Astrocyte of the hippocampus (primary cell): ENCODE data around the gene TMUB1.

Experiments
- DNase-seq: peaks from one replicate; pipeline ENCODE4 v3.0.0; 2011; ENCODE audit warnings: low read depth, low spot score

The TMUB1 gene

DNA sequence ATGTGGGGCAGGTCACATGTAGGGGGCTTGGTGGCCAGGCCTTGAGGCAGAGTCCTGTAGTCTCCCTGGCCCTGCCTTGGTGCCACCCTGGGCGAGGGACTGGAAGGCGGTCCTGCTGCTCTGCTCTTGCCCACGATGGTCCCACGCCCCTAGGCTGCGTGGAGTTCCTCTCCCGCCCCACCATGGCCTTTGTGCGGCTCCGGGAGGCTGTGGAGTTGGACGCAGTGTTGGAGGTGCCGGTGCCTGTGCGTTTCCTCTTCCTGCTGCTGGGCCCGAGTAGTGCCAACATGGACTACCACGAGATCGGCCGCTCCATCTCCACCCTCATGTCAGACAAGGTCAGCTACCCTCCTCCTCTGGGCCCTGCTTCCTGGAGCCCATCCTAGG is 12.7 kb downstream of the TMUB1 start:
- DNase-seq = no peak

GRCh38 chr7:151069841-151070573 is 13.3 kb downstream of the TMUB1 start:
- no peak for DNase-seq

- peak; percentile 84 for DNase-seq
Measured at GRCh38 chr7:151068069-151068773, 15.1 kb downstream of the TMUB1 start.

- no peak for DNase-seq
Measured at GRCh38 chr7:151066273-151066974, 16.9 kb downstream of the TMUB1 start.

- no peak for DNase-seq
Measured at GRCh38 chr7:151065516-151065915, 17.8 kb downstream of the TMUB1 start.

GRCh38 chr7:151064993-151065392 is 18.3 kb downstream of the TMUB1 start:
- DNase-seq = no peak

DNA sequence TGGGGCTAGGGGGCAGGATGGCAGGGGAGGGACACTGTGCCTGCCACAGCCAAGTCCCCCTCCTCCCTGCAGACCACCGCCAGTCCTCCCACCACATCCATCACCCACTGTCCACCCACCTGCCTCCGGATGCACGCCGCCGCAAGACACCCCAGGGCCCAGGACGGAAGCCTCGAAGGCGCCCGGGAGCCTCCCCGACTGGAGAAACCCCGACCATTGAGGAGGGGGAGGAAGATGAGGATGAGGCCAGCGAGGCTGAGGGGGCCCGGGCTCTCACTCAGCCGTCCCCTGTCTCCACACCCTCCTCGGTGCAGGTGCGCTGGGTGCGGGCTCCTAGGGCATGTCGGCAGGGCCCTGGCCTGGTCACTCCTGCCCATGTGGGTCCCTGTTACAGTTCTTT is 18.8 kb downstream of the TMUB1 start:
- no peak for DNase-seq

GRCh38 chr7:151063212-151063561 is 20.1 kb downstream of the TMUB1 start:
- DNase-seq = no peak

GRCh38 chr7:151062399-151063211 is 20.7 kb downstream of the TMUB1 start:
- DNase-seq = peak; percentile 90

DNA sequence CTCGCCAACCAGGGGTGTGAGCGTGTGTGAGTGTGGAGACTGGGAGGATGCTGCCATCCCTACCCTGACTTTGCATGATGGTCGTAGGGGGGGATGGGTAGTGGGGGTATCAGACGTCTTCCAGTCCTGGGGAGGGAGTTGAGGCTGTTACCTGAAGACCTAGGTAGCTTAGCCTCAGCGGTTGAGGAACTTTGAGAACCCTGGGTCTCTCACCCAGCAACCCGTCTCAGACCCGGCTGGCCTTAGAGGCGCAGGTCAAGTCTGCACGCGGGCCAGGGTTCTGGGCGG is 21.2 kb downstream of the TMUB1 start:
- no peak for DNase-seq

GRCh38 chr7:151061213-151062110 is 21.8 kb downstream of the TMUB1 start:
- DNase-seq = peak; percentile 34

- peak; percentile 68 for DNase-seq
Measured at GRCh38 chr7:151060416-151061212, 22.7 kb downstream of the TMUB1 start.

- DNase-seq = no peak
Measured at GRCh38 chr7:151060113-151060415, 23.2 kb downstream of the TMUB1 start.

DNA sequence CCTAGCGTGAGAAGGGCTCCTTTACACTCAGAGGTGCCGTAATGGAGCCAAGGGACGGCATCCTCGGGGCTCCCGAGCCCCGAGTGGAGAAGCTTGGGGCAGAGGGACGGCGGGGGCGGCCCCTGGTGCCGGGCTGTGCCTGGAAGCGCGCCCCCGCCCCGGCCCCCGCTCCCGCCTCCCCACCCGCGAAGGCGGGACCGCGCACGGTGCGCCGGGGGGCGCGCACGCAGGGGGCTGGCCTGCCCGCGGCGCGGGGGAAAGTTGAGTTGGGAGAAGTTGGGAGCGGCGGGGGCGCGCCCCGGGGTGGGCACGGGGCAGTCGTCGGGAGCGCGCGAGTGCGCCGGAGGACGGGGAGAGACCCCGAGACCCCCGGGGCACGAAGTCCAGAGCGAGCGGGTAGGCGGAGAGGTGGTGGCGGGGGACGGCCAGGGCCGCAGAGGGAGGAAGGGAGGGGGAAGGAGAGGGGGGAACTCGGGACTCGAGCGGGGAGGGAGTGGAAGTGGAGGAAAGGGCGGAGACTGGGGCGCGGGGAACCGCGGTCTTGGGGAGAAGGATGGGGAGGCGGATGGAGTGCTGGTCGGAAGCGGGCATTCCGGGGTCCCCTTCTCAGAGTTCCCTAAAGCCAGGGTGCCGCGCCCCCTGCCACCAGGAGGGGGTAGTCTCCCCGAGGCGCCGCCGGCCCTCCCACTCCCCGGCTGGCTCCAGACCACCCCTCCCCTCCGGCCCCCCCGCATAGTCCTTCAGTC is 23.8 kb downstream of the TMUB1 start, which contains the start of gene SLC4A2:
Gene SLC4A2 (plus strand): TSS at position 223 of the 746 bp plus-strand sequence. CDS start 2,399 bp downstream, outside the sequence.
- peak; percentile 93 for DNase-seq

GRCh38 chr7:151058781-151059366 is 24.4 kb downstream of the TMUB1 start:
- peak; percentile 52 for DNase-seq

GRCh38 chr7:151057989-151058780 is 25.1 kb downstream of the TMUB1 start:
- DNase-seq = peak; percentile 100

- DNase-seq = no peak
Measured at GRCh38 chr7:151057506-151057988, 25.7 kb downstream of the TMUB1 start, which contains the start of gene CDK5. Gene CDK5, minus strand, starts transcription at chr7:151057897. Its CDS starts 49 bp downstream, at chr7:151057848.
